OCI-LY7 (cell line): ENCODE measurements around the gene PLA2G2E.

Source experiments
- CTCF ChIP-seq: fragments of 200-600 bp; sonication (generic); conservative IDR thresholded peaks from 2 replicates; pipeline ENCODE4 v1.5.1; 2014; ENCODE audit warnings: mild to moderate bottlenecking, antibody characterized with exemption, low read length, moderate library complexity, mixed read lengths
- EZH2phosphoT487 ChIP-seq: fragments of 200-600 bp; sonication (generic); IDR thresholded peaks from 2 replicates; pipeline ENCODE4 v1.6.1; 2018; ENCODE audit warnings: low read depth, borderline replicate concordance, mild to moderate bottlenecking, mixed run types, antibody characterized with exemption, low read length, moderate library complexity, mixed read lengths

DNA sequence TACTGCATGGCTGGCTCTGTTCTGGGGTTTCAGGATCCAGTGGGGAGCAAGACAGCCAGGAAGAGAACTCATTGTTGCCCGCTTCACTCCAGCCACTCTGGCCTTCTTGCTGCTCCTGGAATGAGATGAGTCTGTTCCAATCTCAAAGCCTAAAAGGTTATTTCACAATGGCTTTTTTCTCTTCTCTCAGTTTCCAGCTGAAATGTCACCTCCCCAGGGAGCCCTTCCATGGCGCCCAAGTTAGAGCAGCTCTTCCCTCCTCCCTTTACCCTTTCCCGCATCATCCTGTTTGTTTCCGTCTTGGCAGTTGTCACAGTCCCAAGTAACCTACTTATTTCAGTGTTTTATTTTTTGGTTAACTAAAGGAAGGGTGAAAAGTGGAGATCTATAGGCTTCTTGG, 40.2 kb upstream of the PLA2G2E start:
- no peak for TF ChIP-seq CTCF
- TF ChIP-seq EZH2phosphoT487 = no peak
